HEK293 (cell line): ENCODE measurements around the gene TCF3.

Source experiments
- CTCF ChIA-PET: fragments of 350-600 bp; formaldehyde crosslinking; extraction: SDS; loops from one replicate; lab custom pipeline; 2021; ENCODE audit warnings: antibody characterized with exemption; lab: Yijun Ruan, JAX
- POLR2A ChIA-PET: fragments of 300-600 bp; formaldehyde crosslinking; extraction: SDS; loops from one replicate; lab custom pipeline; 2020; ENCODE audit warnings: antibody characterized with exemption, inconsistent platforms; lab: Yijun Ruan, JAX
- H3K27ac ChIP-seq: fragments of 200-500 bp; sonication (Bioruptor generic); 2 replicates; pipeline ENCODE4 v1.5.1; 2014; ENCODE audit warnings: low read depth, low read length, control low read depth, inconsistent platforms; ENCODE audit errors: extremely low read depth
- H3K36me3 ChIP-seq, 2 experiments: fragments of 200-500 bp in 1 of 2; sonication (Bioruptor generic) in 1 of 2; 1 replicate in 1 of 2; 2 replicates in 1 of 2; pipeline ENCODE4 v1.5.1; 2014 to 2017; ENCODE audit warnings: inconsistent platforms in 2 of 2, low read length in 2 of 2; ENCODE audit not compliant: control insufficient read depth in 2 of 2, insufficient read depth in 1 of 2
- H3K4me1 ChIP-seq: fragments of 200-500 bp; sonication (Bioruptor generic); 2 replicates; pipeline ENCODE4 v1.5.1; 2014; ENCODE audit warnings: mild to moderate bottlenecking, low read length, inconsistent platforms; ENCODE audit not compliant: control insufficient read depth, insufficient read depth
- H3K4me3 ChIP-seq: 2 replicates; pipeline ENCODE4 v1.5.1; 2011; ENCODE audit warnings: low read depth, mild to moderate bottlenecking, control low read depth, low read length, moderate library complexity
- H3K9me3 ChIP-seq: fragments of 200-500 bp; sonication (Bioruptor generic); 2 replicates; pipeline ENCODE4 v1.5.1; 2014; ENCODE audit warnings: low read depth, low read length, inconsistent platforms; ENCODE audit not compliant: control insufficient read depth, insufficient read depth
- WT1 ChIP-seq: fragments of 450-650 bp; formaldehyde crosslinking; IDR thresholded peaks from 2 replicates; pipeline ENCODE4 v1.5.1; 2016; ENCODE audit warnings: missing biosample characterization, missing genetic modification characterization
- ZFP3 ChIP-seq: fragments of 450-650 bp; formaldehyde crosslinking; IDR thresholded peaks from 2 replicates; pipeline ENCODE4 v1.5.1; 2016; ENCODE audit warnings: low read depth, missing biosample characterization, missing genetic modification characterization
- ZNF133 ChIP-seq: fragments of 450-650 bp; formaldehyde crosslinking; IDR thresholded peaks from 2 replicates; pipeline ENCODE4 v1.5.1; 2016; ENCODE audit warnings: missing biosample characterization, missing genetic modification characterization
- ZNF324 ChIP-seq: fragments of 450-650 bp; formaldehyde crosslinking; IDR thresholded peaks from 2 replicates; pipeline ENCODE4 v1.5.1; 2016; ENCODE audit warnings: missing biosample characterization, missing genetic modification characterization
- ZNF366 ChIP-seq: fragments of 450-650 bp; formaldehyde crosslinking; conservative IDR thresholded peaks from 2 replicates; pipeline ENCODE4 v1.5.1; 2016; ENCODE audit warnings: missing biosample characterization, missing genetic modification characterization
- ZNF404 ChIP-seq: fragments of 450-650 bp; formaldehyde crosslinking; IDR thresholded peaks from 2 replicates; pipeline ENCODE4 v1.5.1; 2017; ENCODE audit warnings: missing biosample characterization, missing genetic modification characterization
- ZNF791 ChIP-seq: fragments of 450-650 bp; formaldehyde crosslinking; IDR thresholded peaks from 2 replicates; pipeline ENCODE4 v1.5.1; 2016; ENCODE audit warnings: missing biosample characterization, missing genetic modification characterization
- ZNF837 ChIP-seq: fragments of 450-650 bp; formaldehyde crosslinking; IDR thresholded peaks from 2 replicates; pipeline ENCODE4 v1.5.1; 2016; ENCODE audit warnings: missing biosample characterization, missing genetic modification characterization
- TF ChIP-seq, protein P1 (sequence below): fragments of 450-650 bp; formaldehyde crosslinking; IDR thresholded peaks from 2 replicates; pipeline ENCODE4 v1.5.1; 2016; ENCODE audit warnings: missing biosample characterization, missing genetic modification characterization
- TF ChIP-seq, protein P2 (sequence below): fragments of 450-650 bp; formaldehyde crosslinking; IDR thresholded peaks from 2 replicates; pipeline ENCODE4 v1.5.1; 2016; ENCODE audit warnings: missing biosample characterization, missing genetic modification characterization
- TF ChIP-seq, protein P3 (sequence below): fragments of 450-650 bp; formaldehyde crosslinking; IDR thresholded peaks from 2 replicates; pipeline ENCODE4 v1.5.1; 2016; ENCODE audit warnings: missing biosample characterization, missing genetic modification characterization
- TF ChIP-seq, protein P4 (sequence below): fragments of 450-650 bp; formaldehyde crosslinking; IDR thresholded peaks from 2 replicates; pipeline ENCODE4 v1.5.1; 2016; ENCODE audit warnings: missing biosample characterization, missing genetic modification characterization
- TF ChIP-seq, protein P5 (sequence below): fragments of 450-650 bp; formaldehyde crosslinking; IDR thresholded peaks from 2 replicates; pipeline ENCODE4 v1.5.1; 2016; ENCODE audit warnings: missing biosample characterization, missing genetic modification characterization, borderline replicate concordance
- TF ChIP-seq, protein P6 (sequence below): IDR thresholded peaks from 2 replicates; pipeline ENCODE4 v1.6.1; 2011; ENCODE audit warnings: mild to moderate bottlenecking, low read depth, low read length, borderline replicate concordance

Gene TCF3

DNA sequence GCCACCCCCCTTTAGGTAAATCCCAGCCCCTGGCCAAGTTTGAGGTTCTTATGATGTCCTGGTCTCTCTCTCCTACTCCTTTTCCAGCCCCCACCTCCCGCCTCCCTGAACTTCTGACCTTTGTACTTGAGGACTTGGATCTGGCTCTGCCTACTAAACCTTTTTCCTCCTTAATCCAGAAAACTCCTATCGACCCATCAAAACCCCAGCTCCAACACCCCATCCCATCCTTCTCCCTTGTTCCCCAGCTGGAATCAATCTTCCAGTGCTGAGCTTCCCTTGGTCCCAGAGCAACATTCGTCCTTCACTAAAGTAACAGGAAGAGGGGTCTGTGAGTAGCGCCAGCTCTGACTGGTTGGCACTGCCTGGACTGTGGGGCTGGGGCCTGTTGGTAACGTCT is 29.9 kb downstream of the TCF3 start:
- no peak overlapping the region for H3K27ac ChIP-seq
- CTCF ChIA-PET, result interaction anchor here (0.8 to 1.0 kb wide), 2 partner anchors 17 to 144 kb away, joined by 4 to 5 read pairs; partner anchors contain the start of gene UQCR11
- TF ChIP-seq ZFP3 (tag by site-specific recombination) (peak; percentile 99), ZNF791 (tag by site-specific recombination) (no peak)
- H3K4me3 ChIP-seq, result no peak overlapping the region
- H3K9me3 ChIP-seq, result no peaks in the 10 kb centered on the region
- no peaks in the 10 kb centered on the region for H3K4me1 ChIP-seq
- POLR2A ChIA-PET, result no interaction called here
- H3K36me3 ChIP-seq, result peaks cover 0 to 71% of the 10 kb centered on the region in 2 experiments; a peak in 2 of 3 replicates

DNA sequence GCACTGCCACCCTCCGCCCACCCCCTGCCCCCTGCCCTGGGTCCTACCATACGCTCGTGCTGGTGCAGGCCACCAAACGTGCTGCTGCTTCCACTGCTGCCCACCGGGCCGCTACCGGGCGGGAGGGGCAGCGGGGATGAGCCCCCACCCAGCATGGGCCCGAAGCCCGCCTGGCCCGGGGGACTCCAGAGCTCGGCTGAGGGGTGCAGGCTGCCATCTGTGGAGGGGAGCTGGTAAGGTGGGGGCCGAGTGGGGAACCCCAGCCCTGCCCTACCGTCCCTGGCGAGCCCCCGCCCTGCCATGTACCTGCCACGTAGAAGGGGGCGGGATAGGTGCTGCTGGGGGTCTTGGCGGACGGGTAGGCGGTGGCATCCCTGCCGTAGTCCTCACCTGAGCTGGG is 30.4 kb downstream of the TCF3 start:
- H3K9me3 ChIP-seq, result no peaks in the 10 kb centered on the region
- H3K36me3 ChIP-seq, result peaks cover 0 to 73% of the 10 kb centered on the region in 2 experiments; a peak in 2 of 3 replicates
- no peak overlapping the region for H3K27ac ChIP-seq
- POLR2A ChIA-PET, result no interaction called here
- TF ChIP-seq ZNF404 (tag by site-specific recombination) (no peak), WT1 (tag by site-specific recombination) (no peak), ZNF324 (no peak), ZNF366 (no peak), ZNF837 (tag by site-specific recombination) (no peak), ZNF133 (tag by site-specific recombination) (no peak)
- TF ChIP-seq, protein P1, sequence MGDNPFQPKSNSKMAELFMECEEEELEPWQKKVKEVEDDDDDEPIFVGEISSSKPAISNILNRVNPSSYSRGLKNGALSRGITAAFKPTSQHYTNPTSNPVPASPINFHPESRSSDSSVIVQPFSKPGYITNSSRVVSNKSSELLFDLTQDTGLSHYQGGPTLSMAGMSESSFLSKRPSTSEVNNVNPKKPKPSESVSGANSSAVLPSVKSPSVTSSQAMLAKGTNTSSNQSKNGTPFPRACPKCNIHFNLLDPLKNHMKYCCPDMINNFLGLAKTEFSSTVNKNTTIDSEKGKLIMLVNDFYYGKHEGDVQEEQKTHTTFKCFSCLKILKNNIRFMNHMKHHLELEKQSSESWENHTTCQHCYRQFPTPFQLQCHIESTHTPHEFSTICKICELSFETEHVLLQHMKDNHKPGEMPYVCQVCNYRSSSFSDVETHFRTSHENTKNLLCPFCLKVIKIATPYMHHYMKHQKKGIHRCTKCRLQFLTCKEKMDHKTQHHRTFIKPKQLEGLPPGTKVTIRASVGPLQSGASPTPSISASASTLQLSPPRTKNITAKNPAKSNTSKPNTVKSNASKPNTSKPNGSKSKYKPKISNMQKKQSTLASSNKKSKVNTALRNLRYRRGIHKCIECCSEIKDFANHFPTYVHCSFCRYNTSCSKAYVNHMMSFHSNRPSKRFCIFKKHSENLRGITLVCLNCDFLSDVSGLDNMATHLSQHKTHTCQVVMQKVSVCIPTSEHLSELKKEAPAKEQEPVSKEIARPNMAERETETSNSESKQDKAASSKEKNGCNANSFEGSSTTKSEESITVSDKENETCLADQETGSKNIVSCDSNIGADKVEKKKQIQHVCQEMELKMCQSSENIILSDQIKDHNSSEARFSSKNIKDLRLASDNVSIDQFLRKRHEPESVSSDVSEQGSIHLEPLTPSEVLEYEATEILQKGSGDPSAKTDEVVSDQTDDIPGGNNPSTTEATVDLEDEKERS (tag by site-specific recombination), result no peak
- TF ChIP-seq, protein P2, sequence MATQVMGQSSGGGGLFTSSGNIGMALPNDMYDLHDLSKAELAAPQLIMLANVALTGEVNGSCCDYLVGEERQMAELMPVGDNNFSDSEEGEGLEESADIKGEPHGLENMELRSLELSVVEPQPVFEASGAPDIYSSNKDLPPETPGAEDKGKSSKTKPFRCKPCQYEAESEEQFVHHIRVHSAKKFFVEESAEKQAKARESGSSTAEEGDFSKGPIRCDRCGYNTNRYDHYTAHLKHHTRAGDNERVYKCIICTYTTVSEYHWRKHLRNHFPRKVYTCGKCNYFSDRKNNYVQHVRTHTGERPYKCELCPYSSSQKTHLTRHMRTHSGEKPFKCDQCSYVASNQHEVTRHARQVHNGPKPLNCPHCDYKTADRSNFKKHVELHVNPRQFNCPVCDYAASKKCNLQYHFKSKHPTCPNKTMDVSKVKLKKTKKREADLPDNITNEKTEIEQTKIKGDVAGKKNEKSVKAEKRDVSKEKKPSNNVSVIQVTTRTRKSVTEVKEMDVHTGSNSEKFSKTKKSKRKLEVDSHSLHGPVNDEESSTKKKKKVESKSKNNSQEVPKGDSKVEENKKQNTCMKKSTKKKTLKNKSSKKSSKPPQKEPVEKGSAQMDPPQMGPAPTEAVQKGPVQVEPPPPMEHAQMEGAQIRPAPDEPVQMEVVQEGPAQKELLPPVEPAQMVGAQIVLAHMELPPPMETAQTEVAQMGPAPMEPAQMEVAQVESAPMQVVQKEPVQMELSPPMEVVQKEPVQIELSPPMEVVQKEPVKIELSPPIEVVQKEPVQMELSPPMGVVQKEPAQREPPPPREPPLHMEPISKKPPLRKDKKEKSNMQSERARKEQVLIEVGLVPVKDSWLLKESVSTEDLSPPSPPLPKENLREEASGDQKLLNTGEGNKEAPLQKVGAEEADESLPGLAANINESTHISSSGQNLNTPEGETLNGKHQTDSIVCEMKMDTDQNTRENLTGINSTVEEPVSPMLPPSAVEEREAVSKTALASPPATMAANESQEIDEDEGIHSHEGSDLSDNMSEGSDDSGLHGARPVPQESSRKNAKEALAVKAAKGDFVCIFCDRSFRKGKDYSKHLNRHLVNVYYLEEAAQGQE (tag by site-specific recombination), result no peak
- TF ChIP-seq, protein P3, sequence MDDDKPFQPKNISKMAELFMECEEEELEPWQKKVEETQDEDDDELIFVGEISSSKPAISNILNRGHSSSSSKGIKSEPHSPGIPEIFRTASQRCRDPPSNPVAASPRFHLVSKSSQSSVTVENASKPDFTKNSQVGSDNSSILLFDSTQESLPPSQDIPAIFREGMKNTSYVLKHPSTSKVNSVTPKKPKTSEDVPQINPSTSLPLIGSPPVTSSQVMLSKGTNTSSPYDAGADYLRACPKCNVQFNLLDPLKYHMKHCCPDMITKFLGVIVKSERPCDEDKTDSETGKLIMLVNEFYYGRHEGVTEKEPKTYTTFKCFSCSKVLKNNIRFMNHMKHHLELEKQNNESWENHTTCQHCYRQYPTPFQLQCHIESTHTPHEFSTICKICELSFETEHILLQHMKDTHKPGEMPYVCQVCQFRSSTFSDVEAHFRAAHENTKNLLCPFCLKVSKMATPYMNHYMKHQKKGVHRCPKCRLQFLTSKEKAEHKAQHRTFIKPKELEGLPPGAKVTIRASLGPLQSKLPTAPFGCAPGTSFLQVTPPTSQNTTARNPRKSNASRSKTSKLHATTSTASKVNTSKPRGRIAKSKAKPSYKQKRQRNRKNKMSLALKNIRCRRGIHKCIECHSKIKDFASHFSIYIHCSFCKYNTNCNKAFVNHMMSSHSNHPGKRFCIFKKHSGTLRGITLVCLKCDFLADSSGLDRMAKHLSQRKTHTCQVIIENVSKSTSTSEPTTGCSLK (tag by site-specific recombination), result no peak
- TF ChIP-seq, protein P4, sequence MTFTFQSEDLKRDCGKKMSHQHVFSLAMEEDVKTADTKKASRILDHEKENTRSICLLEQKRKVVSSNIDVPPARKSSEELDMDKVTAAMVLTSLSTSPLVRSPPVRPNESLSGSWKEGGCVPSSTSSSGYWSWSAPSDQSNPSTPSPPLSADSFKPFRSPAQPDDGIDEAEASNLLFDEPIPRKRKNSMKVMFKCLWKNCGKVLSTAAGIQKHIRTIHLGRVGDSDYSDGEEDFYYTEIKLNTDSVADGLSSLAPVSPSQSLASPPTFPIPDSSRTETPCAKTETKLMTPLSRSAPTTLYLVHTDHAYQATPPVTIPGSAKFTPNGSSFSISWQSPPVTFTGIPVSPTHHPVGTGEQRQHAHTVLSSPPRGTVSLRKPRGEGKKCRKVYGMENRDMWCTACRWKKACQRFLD (tag by site-specific recombination), result no peak
- TF ChIP-seq, protein P5, sequence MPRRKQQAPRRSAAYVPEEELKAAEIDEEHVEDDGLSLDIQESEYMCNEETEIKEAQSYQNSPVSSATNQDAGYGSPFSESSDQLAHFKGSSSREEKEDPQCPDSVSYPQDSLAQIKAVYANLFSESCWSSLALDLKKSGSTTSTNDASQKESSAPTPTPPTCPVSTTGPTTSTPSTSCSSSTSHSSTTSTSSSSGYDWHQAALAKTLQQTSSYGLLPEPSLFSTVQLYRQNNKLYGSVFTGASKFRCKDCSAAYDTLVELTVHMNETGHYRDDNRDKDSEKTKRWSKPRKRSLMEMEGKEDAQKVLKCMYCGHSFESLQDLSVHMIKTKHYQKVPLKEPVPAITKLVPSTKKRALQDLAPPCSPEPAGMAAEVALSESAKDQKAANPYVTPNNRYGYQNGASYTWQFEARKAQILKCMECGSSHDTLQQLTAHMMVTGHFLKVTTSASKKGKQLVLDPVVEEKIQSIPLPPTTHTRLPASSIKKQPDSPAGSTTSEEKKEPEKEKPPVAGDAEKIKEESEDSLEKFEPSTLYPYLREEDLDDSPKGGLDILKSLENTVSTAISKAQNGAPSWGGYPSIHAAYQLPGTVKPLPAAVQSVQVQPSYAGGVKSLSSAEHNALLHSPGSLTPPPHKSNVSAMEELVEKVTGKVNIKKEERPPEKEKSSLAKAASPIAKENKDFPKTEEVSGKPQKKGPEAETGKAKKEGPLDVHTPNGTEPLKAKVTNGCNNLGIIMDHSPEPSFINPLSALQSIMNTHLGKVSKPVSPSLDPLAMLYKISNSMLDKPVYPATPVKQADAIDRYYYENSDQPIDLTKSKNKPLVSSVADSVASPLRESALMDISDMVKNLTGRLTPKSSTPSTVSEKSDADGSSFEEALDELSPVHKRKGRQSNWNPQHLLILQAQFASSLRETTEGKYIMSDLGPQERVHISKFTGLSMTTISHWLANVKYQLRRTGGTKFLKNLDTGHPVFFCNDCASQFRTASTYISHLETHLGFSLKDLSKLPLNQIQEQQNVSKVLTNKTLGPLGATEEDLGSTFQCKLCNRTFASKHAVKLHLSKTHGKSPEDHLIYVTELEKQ (tag by site-specific recombination), result no peak
- TF ChIP-seq, protein P6, sequence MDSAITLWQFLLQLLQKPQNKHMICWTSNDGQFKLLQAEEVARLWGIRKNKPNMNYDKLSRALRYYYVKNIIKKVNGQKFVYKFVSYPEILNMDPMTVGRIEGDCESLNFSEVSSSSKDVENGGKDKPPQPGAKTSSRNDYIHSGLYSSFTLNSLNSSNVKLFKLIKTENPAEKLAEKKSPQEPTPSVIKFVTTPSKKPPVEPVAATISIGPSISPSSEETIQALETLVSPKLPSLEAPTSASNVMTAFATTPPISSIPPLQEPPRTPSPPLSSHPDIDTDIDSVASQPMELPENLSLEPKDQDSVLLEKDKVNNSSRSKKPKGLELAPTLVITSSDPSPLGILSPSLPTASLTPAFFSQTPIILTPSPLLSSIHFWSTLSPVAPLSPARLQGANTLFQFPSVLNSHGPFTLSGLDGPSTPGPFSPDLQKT, result no peak
- TF ChIP-seq, all 188 proteins: peak for 0
- Histone ChIP-seq H3K4me3 (no peak overlapping the region), H3K4me1 (no peaks in the 10 kb centered on the region)
- CTCF ChIA-PET, result interaction anchor here (0.8 to 1.0 kb wide), 2 partner anchors 17 to 145 kb away, joined by 4 to 5 read pairs; partner anchors contain the start of gene UQCR11
